HK-2 (cell line): ENCODE data around the gene DYNLRB2.

Source experiments
- DNase-seq: peaks from one replicate; pipeline ENCODE4 v3.0.0-alpha.2; 2018; ENCODE audit not compliant: unreplicated experiment

Gene DYNLRB2

DNA sequence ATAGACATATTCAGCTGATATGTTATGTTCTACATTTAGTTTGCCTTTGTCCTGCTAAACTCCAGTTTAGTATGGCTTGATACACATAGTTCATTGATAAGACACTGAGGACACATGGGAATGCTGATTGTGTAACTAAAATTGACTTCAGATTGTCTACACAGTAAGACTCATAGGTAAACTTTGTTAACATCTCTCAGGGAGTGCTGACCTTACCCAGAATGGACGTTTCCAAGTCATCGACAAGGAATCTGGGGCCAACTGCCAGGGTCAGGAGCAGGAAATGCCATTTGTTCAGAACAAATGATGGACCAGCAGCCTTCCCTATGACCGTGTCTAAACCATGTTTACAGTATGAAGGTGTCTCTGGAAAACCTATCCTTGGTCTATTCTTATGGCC is 58.7 kb downstream of the DYNLRB2 start:
- DNase-seq: no peak
